COLO668 (cell line): ENCODE results near the gene DCAF12.
"Not testable (repeated sequence)": the region's sequence is repeated elsewhere in the genome, so short reads cannot be mapped to it uniquely, and the experiment has no call there.

Experiments
- DNase-seq: peaks from one replicate; lab custom pipeline; 2025; ENCODE audit not compliant: unreplicated experiment; lab: John Stamatoyannopoulos, UW

DCAF12 gene

GRCh38 chr9:34126207-34127034 is at the start of gene DCAF12:
TSS of gene DCAF12 (minus strand) at chr9:34126698. CDS start at chr9:34126431, 267 bp downstream.
- peak; percentile 95 for DNase-seq

GRCh38 chr9:34176089-34176488 is 49.6 kb upstream of the DCAF12 start:
- DNase-seq: no peak

- no peak for DNase-seq
These were observed 45.4 kb upstream of the DCAF12 start for GRCh38 chr9:34171753-34172535.

GRCh38 chr9:34170237-34170991 is 43.9 kb upstream of the DCAF12 start:
- DNase-seq: no peak

- DNase-seq: no peak
These were observed 42.6 kb upstream of the DCAF12 start for GRCh38 chr9:34169125-34169524.

- DNase-seq: no peak
These were observed 36.9 kb upstream of the DCAF12 start for GRCh38 chr9:34163434-34163833.

GRCh38 chr9:34158362-34158869 is 31.9 kb upstream of the DCAF12 start:
- peak; percentile 41 for DNase-seq

GRCh38 chr9:34157898-34158297 is 31.4 kb upstream of the DCAF12 start:
- DNase-seq: no peak

GRCh38 chr9:34157318-34157717 is 30.8 kb upstream of the DCAF12 start:
- DNase-seq: no peak

- no peak for DNase-seq
These were observed 27.6 kb upstream of the DCAF12 start for GRCh38 chr9:34154057-34154456.

- no peak for DNase-seq
These were observed 24.9 kb upstream of the DCAF12 start for GRCh38 chr9:34151398-34151797.

- DNase-seq: no peak
These were observed 18.7 kb upstream of the DCAF12 start for GRCh38 chr9:34145165-34145564.

- no peak for DNase-seq
These were observed 16.6 kb upstream of the DCAF12 start for GRCh38 chr9:34143116-34143515.

- no peak for DNase-seq
These were observed 14.4 kb upstream of the DCAF12 start for GRCh38 chr9:34140853-34141252.

GRCh38 chr9:34139477-34140146 is 13.1 kb upstream of the DCAF12 start:
- DNase-seq: no peak

- DNase-seq: not testable (repeated sequence)
These were observed 12.1 kb upstream of the DCAF12 start for GRCh38 chr9:34138644-34139043.

- DNase-seq: no peak
These were observed 8.0 kb upstream of the DCAF12 start for GRCh38 chr9:34134521-34134920.

- DNase-seq: no peak
These were observed 7.0 kb upstream of the DCAF12 start for GRCh38 chr9:34133436-34133949.

- DNase-seq: no peak
These were observed 5.1 kb upstream of the DCAF12 start for GRCh38 chr9:34131571-34131970.
